Stimulated activated CD4-positive, alpha-beta T cell treated with anti-CD3 and anti-CD28 coated beads, TNF-alpha, amount 100 ng/mL, for 48 hours (primary cell): ENCODE results near the gene SLC4A1.

ENCODE experiments used
- DNase-seq, 3 donors: peaks; one replicate each; pipeline ENCODE4 v3.0.0-alpha.2; 2020; ENCODE audit warnings: low read depth in 3 of 3

Gene SLC4A1

GRCh38 chr17:44205962-44206824, 61.7 kb downstream of the SLC4A1 start:
- DNase-seq, result no peak

DNA sequence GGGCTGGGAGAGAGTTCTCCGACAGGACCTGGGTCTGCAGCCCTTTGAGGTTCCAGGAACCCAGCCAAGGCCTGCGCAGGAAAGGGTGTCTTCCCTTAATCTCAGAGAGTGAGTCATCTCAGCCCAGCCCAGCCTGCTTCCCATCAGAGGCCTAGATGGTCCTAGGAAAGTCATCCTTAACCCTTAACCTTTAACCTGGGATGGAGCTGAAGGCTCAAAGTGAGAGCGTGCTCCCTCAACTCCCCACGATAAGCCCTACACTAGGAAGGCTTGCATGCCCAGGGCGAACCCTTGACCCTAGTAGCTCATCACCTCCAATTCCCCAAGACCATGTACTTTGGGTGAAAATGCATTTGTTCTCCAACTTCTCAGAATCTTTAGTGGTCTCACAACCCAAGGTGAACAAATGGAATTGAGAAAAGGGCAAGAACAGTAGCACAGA, 63.5 kb downstream of the SLC4A1 start:
- no peak for DNase-seq

GRCh38 chr17:44203731-44204440, 64.0 kb downstream of the SLC4A1 start:
- peak in 1 of 3 donors; percentile 53 for DNase-seq

DNA sequence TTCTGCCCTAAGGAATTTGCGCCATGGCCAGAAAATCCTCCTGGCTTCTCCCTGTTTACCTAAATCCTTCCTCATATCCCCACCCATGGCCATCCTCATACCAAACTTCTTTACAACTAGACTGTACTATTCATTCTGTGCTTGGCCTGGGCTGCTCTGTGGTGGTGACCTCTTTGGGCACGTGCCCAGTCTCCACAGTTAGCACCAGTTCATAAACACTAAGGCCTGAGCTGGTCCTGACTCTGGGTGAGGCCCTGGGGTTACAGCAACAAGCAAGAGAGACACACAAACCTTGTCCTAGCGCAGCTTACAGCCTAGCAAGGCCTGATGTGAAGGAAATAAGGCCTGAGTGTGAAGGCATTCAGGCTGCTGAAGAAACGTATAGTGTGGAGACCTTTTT, 65.2 kb downstream of the SLC4A1 start:
- DNase-seq, result no peak

DNA sequence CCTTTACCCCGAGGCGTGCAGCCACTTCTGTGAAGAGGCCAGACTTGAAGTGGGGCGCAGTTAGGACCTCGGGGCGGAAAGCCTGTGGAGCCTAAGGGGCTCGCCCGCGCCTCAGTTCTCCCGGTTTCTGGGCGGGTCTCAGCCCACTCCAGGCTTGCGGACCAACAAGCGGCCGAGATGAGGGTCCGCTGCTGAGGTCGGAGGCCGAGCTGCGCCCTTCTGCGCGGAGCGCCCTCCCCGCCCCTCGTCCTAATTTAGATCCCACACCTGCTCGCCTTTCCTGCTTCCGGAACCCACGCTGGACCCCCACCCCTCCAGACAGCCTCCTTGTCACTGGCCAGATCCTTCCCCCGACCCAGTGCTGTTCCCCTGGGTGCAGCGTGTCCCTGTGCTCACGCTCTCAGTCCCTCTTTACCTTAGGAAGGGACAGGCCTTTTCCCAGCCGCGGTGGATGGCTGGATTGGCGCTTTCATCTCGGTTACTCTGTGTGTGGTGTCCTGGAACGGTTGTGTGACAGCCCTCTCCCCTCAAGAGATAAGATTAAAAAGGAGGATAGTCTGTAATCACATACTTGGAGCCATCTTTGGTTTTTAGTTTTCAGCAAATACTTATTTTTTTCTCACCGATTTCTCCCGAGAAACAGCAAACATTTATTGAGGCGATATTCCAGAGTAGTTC, 67.3 kb downstream of the SLC4A1 start:
- DNase-seq, result no peak

- DNase-seq, result peak; percentile 99 to 100 (median 99)
These were observed 68.1 kb downstream of the SLC4A1 start, which contains the start of gene ATXN7L3 for GRCh38 chr17:44199553-44200477. ATXN7L3 (minus strand) TSS chr17:44199884; CDS start chr17:44198070, 1,814 bp downstream.

- peak in 1 of 3 donors; percentile 55 for DNase-seq
These were observed 69.0 kb downstream of the SLC4A1 start for GRCh38 chr17:44198721-44199552.
